Measurements from ENCODE around the gene CELSR3.

The CELSR3 gene

DNA sequence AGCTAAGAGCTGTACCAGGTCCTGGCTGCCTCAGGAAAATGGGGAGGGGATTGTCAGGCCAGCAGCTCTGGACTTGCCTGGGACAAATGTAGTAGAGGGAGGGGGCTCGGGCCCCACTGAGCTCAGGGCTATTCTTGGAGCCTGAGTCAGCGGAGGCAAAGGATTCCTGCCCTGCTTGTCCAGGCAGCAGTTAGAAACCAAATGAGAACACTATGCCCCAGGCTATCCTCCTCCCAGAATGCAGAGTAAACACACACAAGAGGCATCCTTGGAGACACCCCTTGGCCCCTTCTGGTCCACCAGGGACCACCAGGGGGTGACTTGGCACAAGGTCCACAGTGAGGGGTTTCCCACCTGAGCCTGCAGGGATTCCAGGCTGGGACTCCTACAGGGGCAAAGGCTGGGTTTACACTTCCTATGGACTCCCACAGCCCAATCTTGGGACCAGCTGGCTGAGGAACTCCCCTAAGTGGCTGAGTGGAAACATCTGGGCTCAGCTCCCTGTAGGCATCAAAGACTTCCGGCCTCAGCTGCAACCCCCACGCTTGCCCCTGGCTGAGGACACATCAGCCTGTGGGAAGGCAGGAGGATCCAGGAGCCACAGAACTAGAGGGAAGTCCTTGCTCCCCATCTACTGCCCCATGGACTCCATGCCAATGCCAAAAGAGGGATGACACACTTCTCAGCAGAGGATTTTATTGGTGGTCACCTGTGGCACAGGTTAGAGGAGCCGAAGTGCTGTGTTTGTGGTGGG lies 64.2 kb downstream of the CELSR3 start:
- no peak for FAIRE-seq

DNA sequence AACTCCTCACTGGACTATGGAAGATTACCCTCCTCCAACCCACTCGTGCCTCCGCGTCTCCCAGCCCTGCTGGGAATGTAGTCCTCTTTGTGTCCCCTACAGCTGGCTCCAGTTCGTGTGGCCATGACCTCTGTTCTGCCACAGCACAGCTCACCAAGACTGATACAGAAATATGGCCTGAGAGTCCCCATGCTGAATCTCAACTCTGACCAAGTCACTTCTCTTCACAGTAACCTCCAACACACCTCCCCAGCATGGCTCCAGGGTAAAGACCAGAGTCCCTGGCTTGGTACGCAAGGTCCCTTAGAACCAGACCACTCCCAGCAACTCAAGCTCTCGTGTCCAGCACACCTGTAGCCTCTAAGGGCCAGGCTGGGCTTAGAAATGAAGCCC lies 65.3 kb downstream of the CELSR3 start:
- no peak for FAIRE-seq

DNA sequence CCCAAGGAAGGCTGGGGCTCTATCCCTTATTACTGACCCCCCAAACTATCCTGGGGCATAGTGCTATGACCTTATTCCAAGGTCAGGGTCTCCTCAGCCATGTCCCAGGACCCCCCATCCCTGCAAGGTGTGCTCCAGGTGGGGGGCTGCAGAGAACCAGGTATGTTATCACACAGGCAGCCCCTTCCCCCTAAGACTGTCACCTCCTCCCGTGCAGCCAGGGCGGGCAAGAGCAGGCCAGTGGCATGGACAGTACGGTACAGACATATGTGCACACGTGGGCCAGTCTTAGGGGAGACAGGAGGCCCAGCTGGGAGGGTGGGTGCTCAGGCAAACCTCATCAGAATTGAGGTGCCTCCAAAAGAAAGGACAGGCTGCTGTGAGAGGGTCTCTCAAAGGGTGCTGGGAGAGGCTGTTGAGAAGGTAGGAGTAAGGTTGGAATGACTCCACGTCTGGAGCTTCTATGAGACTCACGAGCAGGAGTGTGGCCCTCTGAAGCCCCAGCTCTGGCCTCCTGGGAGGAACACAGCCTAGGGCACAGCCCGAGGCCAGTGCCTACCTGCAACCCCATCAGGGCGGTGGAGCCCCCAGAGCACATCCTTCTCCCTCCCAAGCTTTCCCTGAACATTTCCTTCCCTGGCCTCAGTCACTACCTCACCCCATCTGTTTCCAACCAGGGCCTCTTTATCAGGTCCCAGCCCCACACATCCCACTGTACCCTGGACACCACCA lies 65.8 kb downstream of the CELSR3 start:
- FAIRE-seq, result no peak

DNA sequence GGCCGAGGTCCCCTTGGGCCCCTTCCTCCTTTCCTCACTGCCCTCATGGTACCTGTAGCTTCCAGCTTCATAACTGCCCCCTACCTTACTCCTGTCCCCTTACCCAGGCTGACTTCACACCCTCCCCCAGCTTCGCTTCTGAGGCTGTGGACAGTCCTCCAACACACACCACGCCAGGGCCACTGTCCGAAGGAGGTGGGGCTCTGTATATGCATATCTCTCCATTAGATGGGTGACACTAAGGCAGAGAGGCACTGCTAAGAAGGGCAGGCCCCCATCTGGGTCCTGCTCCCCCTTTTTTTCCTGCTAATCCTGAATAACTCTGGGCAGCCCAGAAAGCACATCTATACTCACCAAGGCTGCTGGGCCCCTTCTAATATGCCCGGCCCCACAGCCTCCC lies 66.5 kb downstream of the CELSR3 start:
- FAIRE-seq, result no peak

DNA sequence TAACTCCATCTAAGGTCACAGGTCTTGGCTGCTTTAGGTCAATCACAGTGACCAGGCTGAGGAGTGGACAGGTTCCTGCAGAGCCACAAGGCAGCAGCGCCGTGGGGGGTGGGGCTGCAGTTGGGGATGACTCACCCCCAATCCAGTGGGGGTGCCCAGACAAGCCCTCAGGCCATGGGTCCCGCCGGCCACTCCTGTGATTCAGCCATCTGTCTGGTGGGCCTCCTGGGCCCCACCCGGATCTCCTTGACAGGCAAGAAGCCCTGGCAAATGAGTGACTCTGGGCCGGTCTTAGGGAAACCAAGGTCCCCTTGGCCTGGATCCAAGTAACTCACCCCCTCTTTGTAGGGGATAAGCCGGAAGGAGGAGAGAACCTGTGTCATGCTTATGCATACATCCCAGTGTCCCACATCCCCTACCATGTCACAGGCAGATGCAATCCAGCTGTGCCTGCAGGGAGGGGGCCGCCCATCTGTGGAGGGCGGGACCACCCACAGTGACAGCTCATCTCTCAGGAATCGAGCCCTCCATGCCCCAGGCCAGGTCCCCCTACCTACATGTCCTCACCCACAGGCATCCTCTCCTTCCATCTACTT lies 67.1 kb downstream of the CELSR3 start:
- FAIRE-seq, result no peak

DNA sequence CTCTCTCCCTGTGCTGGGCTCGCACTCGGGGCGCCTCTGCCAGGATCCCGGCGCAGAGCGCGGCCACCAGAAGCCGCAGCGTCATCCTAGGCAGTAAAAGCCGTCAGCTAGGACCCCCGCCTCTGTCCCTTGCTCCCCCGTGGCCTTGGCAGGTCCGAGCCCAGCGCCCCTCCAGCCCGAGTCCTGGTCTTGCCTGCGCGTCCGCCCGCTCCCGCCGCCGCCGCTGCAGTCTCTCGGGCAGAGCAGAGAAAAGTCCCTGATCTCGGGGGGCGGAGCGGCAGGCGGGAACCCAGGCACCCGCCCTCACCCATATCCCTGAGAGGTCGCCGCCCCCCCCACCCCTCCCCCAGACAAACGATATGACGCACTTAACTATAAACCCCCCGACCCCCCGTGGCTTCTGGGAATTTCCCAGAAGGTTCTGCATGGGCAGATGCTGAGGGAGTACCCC lies 67.6 kb downstream of the CELSR3 start, which contains the start of gene COL7A1:
COL7A1 (minus strand) TSS at position 255 of the 451 bp plus-strand sequence; CDS start at position 85, 170 bp downstream.
- no peak for FAIRE-seq

DNA sequence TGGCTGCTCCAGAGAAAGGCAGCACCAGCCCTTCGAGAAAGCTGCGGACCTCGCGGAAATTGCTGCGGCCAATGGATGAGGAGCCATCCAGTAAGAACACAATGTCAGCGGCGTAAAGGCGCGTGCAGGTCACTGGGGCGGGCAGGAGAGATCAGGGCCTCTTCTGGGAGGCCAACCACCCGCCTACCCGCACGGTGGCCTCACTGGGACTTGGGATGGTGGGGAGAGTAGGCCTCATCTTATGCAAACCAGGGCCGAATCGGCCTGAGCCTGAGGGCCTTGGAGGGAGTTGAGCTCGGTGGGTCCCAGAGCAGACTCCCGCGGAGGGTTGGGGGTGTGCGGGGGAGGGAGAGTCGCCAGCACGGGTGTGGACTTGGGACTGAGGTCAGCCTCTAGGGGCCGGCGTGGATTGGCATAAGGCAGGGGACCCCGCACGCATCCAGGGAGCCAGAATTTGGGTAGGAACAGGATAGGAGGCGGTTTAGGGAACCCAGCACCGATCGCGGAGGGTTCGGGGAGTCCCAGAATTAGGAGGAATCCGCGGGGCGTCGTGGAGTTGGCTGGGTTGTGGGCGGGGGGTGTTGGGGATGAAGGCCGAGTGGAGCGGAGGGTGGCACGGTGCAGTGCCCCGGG lies 68.2 kb downstream of the CELSR3 start:
- no peak for FAIRE-seq

DNA sequence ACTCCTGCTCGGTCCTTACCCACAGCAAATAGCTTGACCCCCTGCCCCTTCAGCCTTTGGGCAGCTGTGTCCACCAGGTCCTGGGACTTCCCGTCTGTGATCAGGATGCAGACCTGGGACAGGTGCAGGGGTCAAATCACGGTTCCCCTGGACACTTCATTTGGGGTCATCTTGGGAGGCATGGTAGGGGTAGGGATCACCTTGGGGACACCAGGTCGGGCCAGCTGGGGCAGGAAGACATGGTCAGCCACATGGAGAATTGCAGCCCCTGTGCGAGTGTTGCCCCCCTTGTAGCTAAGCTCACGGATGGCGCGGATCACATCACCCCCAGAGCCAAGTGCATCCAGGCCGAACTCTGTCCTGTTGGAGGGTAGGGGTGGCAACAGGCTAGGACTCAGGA lies 69.3 kb downstream of the CELSR3 start:
- no peak for FAIRE-seq

DNA sequence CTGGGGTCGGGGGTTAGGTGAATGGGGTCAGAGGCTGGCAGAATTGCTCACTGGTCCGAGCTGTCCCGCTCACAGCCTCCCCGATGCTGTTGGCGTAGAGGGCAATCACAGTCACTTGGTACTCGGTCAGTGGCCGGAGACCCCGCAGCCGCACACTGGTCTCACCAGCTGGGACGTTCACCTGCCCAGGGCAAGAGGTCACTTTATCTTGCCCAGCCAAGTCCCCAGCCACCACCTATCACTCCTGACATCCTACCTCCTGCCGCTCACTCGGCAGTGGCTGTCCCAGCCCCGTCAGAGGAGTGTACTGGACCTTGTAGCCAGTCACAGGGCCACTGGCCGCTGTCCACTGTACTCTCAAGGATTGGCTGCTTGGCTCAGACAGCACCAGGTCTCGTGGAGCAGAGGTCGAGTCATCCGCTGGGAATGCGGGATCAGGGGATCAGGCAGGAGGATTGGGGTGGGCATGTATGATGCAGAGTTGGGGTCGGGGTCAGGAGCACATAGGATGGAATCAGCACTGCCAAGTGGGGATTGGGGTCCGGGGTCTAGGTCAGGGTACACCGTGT lies 70.1 kb downstream of the CELSR3 start:
- FAIRE-seq, result no peak

DNA sequence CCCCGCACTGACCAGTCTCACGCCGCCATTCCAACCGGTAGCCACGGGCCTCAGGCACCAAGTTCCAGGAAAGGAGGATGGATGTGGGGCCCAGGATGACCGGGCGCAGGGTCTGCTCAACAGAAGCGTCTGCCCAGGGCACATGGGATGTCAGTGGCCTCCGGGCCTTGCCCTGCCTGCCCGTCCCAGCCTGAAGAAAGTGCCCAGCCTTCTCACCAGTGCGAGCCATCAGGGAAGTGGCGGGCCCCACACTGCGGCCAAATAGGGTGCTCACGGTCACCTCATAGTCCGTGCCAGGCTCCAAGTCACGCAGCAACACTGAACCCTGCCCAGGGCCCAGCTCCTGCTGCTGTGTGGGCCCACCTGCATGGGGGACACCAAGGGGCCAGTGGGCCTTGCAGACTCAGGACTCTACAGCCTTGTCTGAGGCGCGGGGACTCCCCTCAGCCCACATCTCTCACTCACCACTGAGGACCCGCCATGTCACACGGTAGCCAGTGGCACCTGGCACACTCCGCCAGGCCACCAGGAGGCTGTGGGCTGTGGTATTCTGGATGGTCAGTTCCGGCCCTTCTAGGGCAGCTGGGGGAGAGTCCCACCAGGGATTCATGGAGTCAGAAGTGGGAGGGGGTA lies 70.7 kb downstream of the CELSR3 start:
- FAIRE-seq, result no peak

DNA sequence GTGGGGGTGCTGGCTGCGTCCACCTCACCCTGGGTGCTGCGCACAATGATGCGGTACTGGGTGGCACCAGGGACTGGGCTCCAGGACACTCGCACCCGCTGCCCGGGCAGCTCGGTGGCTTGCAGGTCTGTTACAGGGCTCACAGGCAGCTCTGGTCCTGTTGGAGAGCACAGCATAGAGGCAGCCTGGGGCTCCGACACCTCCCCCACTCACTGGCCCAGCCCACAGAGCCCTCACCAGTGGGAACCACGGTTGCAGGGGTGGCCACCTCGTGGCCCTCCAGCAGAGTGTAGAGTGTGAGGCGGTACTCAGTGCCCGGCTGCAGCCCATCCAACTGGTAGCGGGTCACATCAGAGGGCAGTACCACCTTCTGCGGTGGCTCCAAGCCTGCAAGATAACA lies 71.2 kb downstream of the CELSR3 start:
- FAIRE-seq, result no peak

DNA sequence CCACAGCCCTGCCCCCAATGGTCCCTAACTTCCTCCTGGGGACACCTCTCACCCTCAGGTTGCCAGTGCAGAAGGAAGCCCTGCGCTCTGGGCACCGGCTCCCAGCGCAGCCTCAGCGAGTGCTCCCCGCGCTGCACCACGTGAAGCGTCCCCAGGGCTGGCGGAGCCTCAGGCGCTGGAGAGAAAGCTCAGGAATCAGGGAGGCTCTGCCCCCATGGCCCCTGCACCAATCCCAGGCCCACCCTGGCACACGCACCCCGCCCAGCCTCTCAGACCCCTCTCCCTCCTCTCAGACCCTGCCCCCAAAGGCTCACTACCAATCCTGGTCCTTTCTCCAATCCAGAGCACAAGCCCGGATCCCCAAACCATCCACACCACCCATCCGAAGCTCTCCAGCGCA lies 74.5 kb downstream of the CELSR3 start:
- FAIRE-seq, result no peak

DNA sequence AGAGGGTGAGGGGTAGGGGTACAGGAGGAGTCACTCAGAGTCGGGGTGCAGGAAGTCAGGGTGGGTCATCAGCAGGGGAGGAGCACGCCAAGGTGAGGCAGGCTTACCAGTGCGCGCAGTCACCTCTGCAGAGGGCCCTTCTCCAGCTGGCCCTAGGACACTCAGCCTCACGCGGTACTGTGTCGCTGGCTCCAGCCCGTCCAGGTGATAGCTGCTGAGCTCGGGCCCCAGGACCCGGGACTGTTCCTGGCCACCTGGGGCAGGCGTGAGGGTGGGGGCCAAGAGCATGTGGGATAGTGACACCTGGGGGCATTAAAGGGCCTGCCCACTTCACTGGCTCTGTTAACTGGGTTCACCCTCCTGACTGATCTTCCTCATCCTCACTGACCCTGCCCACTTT lies 75.0 kb downstream of the CELSR3 start:
- FAIRE-seq, result no peak

Data from TTC549 (cell line).